K562 (cell line): ENCODE measurements around the gene MAPK13. TPM values are rescaled to one million over a fixed set of nuclear protein-coding genes. Genes with fewer than 3 reads are reported as not detected.
A peak's percentile ranks its signal among the peaks of the same experiment; 100 is the strongest.

ENCODE experiments used
- FOXO4 ChIP-seq: fragments of 450-650 bp; formaldehyde crosslinking; IDR thresholded peaks from 2 replicates; pipeline ENCODE4 v1.4.0; 2020; ENCODE audit warnings: mild to moderate bottlenecking, moderate library complexity
- GATA2 ChIP-seq: sonication (generic); formaldehyde crosslinking; IDR thresholded peaks from 2 replicates; pipeline ENCODE4 v1.4.0; 2020; ENCODE audit warnings: mild to moderate bottlenecking, missing genetic modification reagents
- HDAC2 ChIP-seq: fragments of 450-650 bp; IDR thresholded peaks from 2 replicates; pipeline ENCODE4 v1.6.1; 2016; ENCODE audit warnings: mild to moderate bottlenecking
- HDAC3 ChIP-seq: fragments of 450-650 bp; IDR thresholded peaks from 2 replicates; pipeline ENCODE4 v1.6.1; 2018; ENCODE audit warnings: borderline replicate concordance, mild to moderate bottlenecking, moderate library complexity; ENCODE audit not compliant: partially characterized antibody
- JUND ChIP-seq, 2 experiments: IDR thresholded peaks; 2 replicates in 1 of 2; 3 replicates in 1 of 2; pipeline ENCODE4 v1.6.1; 2011; ENCODE audit warnings: borderline replicate concordance in 2 of 2, low read depth in 2 of 2, low read length in 2 of 2, improper control_type of control experiment in 1 of 2, missing biosample characterization in 1 of 2, missing genetic modification characterization in 1 of 2, missing genetic modification reagents in 1 of 2
- KDM4B ChIP-seq, 2 experiments: fragments of 450-650 bp in 1 of 2; sonication (generic) in 1 of 2; IDR thresholded peaks; 2 replicates each; pipeline ENCODE4 v1.6.1; 2016 to 2017; ENCODE audit warnings: borderline replicate concordance in 2 of 2, antibody characterized with exemption in 1 of 2, low read depth in 1 of 2, mild to moderate bottlenecking in 1 of 2
- KLF13 ChIP-seq: fragments of 450-650 bp; IDR thresholded peaks from 2 replicates; pipeline ENCODE4 v1.6.1; 2016; ENCODE audit warnings: missing genetic modification characterization, low read depth, mild to moderate bottlenecking, missing compliant biosample characterization, moderate library complexity, borderline replicate concordance
- MAFF ChIP-seq: IDR thresholded peaks from 2 replicates; pipeline ENCODE4 v1.6.1; 2012; ENCODE audit warnings: low read length, improper control_type of control experiment
- MTA1 ChIP-seq: fragments of 450-650 bp; IDR thresholded peaks from 2 replicates; pipeline ENCODE4 v1.6.1; 2017; ENCODE audit warnings: borderline replicate concordance
- OTX1 ChIP-seq: fragments of 450-650 bp; formaldehyde crosslinking; IDR thresholded peaks from 2 replicates; pipeline ENCODE4 v1.4.0; 2022; ENCODE audit warnings: mild to moderate bottlenecking
- PHB ChIP-seq: fragments of 250-450 bp; sonication (Bioruptor Pico); IDR thresholded peaks from 2 replicates; pipeline ENCODE4 v1.5.0; 2021
- POLR3G ChIP-seq: IDR thresholded peaks from 2 replicates; pipeline ENCODE4 v1.6.1; 2011; ENCODE audit not compliant: insufficient read length, insufficient replicate concordance; ENCODE audit errors: extremely low read depth
- RBFOX2 ChIP-seq: fragments of 200-400 bp; formaldehyde crosslinking; IDR thresholded peaks from 2 replicates; pipeline ENCODE4 v1.6.1; 2017; ENCODE audit warnings: low read depth, mild to moderate bottlenecking, low read length, moderate library complexity
- RCOR1 ChIP-seq, 2 experiments: IDR thresholded peaks; 2 replicates each; pipeline ENCODE4 v1.6.1; 2012; ENCODE audit warnings: low read depth in 2 of 2, low read length in 2 of 2, borderline replicate concordance in 1 of 2, improper control_type of control experiment in 1 of 2
- SAP30 ChIP-seq: fragments of 200-600 bp; sonication (generic); IDR thresholded peaks from 2 replicates; pipeline ENCODE4 v1.6.1; 2012; ENCODE audit warnings: borderline replicate concordance, low read depth, mild to moderate bottlenecking, moderate library complexity, low read length, control low read depth, inconsistent platforms; ENCODE audit not compliant: insufficient read depth, poor library complexity, severe bottlenecking
- TSHZ1 ChIP-seq: fragments of 250-450 bp; sonication (Bioruptor Pico); IDR thresholded peaks from 2 replicates; pipeline ENCODE4 v1.4.0; 2020; ENCODE audit warnings: mild to moderate bottlenecking, moderate library complexity
- UBTF ChIP-seq, 2 experiments: IDR thresholded peaks; 2 replicates each; pipeline ENCODE4 v1.6.1; 2012; ENCODE audit warnings: improper control_type of control experiment in 2 of 2, low read depth in 2 of 2, low read length in 2 of 2, borderline replicate concordance in 1 of 2
- ZNF23 ChIP-seq: fragments of 250-450 bp; sonication (Bioruptor Pico); IDR thresholded peaks from 2 replicates; pipeline ENCODE4 v1.4.0; 2020; ENCODE audit warnings: mild to moderate bottlenecking
- ZNF232 ChIP-seq: sonication (generic); formaldehyde crosslinking; IDR thresholded peaks from 2 replicates; pipeline ENCODE4 v1.8.0; 2022; ENCODE audit warnings: mild to moderate bottlenecking, missing genetic modification reagents
- polyA plus RNA-seq, 8 experiments: library from polyadenylated mRNA; depleted of rRNA in 4 of 8; stranded (reverse) in 5 of 8; unstranded in 3 of 8; fragments of >200 nt; fragmentation: Nextera tagmentation in 2 of 8; fragmentation: Illumina TruSeq in 1 of 8; extraction: Ambion mirVana in 2 of 8; extraction: Trizol in 1 of 8; gene quantifications; 2 replicates each; pipeline versions ENCODE4 v1.2.1 to v1.2.3, GENCODE V29; 2011 to 2014; ENCODE audit warnings: inconsistent platforms in 1 of 8, missing spikeins in 1 of 8
- total RNA-seq, 7 experiments: library from RNA; depleted of rRNA in 6 of 7; stranded (reverse); fragments of >200 nt in 6 of 7; fragmentation: Illumina TruSeq in 2 of 7; extraction: Trizol in 2 of 7; gene quantifications; 2 replicates each; pipeline versions ENCODE4 v1.2.1 to v1.2.3, GENCODE V29; 2011 to 2021; ENCODE audit warnings: low replicate concordance in 1 of 7

The MAPK13 gene
- total and polyA plus RNA-seq, 9 of the 15 experiments (the other 6 are each of a cell fraction or from before 2014, with no cell fraction given), result 0.03 to 2.3 (median 0.48) TPM; not detected in 1

GRCh38 chr6:36123270-36124139, 6.8 kb upstream of the MAPK13 start (continued):
- no peak for TF ChIP-seq HDAC3
- no peak for TF ChIP-seq ZNF232 (CRISPR knock-in tag)
- TF ChIP-seq ZNF23 (CRISPR knock-in tag), result no peak
- peak; percentile 37 to 67; a peak in 2 of 4 replicates for TF ChIP-seq RCOR1 (IDR thresholded peaks at IDR 0.05; ENCODE audit: borderline replicate concordance in 1 of 2, low read depth in 2 of 2, low read length in 2 of 2)
- peak; percentile 27; the same call in 1 of the 2 replicates for TF ChIP-seq MTA1
- no peak for TF ChIP-seq MAFF
- TF ChIP-seq UBTF (IDR thresholded peaks at IDR 0.05; ENCODE audit: borderline replicate concordance in 1 of 2, low read depth in 2 of 2, low read length in 2 of 2), result no peak
- TF ChIP-seq FOXO4, result no peak
- no peak for TF ChIP-seq SAP30
- TF ChIP-seq OTX1 (CRISPR knock-in tag), result peak; percentile 72
- TF ChIP-seq JUND (IDR thresholded peaks at IDR 0.05; ENCODE audit: borderline replicate concordance, low read depth, low read length), result peak; percentile 57; the same call in 1 of the 2 replicates
- no peak for TF ChIP-seq JUND (tag; IDR thresholded peaks at IDR 0.05; ENCODE audit: borderline replicate concordance, low read depth, low read length)
- TF ChIP-seq HDAC2, result no peak
- TF ChIP-seq KDM4B (IDR thresholded peaks at IDR 0.05; ENCODE audit: borderline replicate concordance in 2 of 2, low read depth in 1 of 2), result no peak
- no peak for TF ChIP-seq RBFOX2
- TF ChIP-seq GATA2 (CRISPR knock-in tag), result no peak
- TF ChIP-seq POLR3G, result no peak
- TF ChIP-seq PHB (CRISPR knock-in tag), result no peak
- TF ChIP-seq TSHZ1 (CRISPR knock-in tag), result no peak
- no peak for TF ChIP-seq KLF13
